IPS DF 4.7 (cell line): ENCODE results near the gene PLEKHA6.
"Not testable (repeated sequence)": the region's sequence is repeated elsewhere in the genome, so short reads cannot be mapped to it uniquely, and the experiment has no call there.

Experiments
- DNase-seq: peaks from one replicate; pipeline ENCODE4 v3.0.0-alpha.2; 2013; ENCODE audit warnings: low spot score; ENCODE audit errors: extremely low read depth

Gene PLEKHA6

DNA sequence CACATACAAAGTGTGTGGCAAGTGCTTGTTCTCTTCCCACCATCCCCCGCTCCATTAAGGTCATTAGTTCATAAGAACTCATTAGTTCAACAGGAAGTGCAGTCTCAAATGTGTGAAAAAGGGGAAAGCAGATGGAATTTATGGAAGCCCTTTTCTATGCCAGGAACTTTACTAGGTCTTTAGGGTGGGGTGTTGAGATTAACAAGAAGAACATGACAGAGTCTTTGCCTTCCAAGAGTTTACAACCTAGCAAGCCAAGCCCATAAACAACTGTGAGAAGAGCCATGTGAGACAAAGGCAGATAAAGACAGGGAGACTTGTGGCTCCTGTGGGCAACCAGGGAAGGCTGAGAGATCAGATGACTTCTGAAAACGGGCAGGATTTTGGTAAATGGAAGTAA, 21.4 kb downstream of the PLEKHA6 start:
- DNase-seq, result no peak

DNA sequence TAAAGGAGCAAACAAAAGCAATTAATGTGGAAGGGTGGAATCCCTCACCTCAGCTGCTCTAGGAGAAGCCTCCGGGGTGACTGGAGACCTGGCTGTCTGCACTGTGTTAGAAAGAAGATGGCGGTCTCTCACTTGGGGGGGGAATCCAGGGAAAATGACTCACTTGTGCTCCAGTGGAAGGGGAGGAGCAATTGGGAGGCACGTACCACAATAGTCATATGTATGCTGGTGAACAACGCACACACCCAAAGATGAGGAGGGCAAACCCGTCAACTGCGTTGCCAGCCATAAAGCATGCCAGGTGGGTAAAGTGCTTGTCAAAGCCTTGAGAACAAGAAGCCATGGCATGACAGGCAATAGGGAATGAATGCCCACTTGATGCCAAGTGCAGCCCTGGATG, 22.1 kb downstream of the PLEKHA6 start:
- DNase-seq, result no peak

DNA sequence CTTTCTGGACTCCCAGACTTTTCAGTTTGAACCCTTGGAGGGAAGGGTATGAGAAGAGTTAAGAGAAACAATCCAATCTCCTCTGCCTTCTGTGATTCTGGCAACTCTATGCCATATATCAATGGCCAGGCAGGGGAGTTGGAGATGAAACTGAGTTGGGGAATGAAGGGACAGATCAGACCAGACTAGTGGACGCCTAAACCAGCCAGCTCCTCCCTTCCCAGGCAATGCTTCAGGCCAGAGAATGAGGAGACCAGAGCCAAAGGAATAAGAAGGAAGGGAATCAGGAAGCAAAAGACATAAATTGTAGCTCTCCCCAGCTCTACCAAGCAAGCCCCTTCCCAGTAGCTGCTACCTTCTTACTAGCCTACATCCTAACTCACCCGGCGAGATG, 22.7 kb downstream of the PLEKHA6 start:
- DNase-seq, result no peak

DNA sequence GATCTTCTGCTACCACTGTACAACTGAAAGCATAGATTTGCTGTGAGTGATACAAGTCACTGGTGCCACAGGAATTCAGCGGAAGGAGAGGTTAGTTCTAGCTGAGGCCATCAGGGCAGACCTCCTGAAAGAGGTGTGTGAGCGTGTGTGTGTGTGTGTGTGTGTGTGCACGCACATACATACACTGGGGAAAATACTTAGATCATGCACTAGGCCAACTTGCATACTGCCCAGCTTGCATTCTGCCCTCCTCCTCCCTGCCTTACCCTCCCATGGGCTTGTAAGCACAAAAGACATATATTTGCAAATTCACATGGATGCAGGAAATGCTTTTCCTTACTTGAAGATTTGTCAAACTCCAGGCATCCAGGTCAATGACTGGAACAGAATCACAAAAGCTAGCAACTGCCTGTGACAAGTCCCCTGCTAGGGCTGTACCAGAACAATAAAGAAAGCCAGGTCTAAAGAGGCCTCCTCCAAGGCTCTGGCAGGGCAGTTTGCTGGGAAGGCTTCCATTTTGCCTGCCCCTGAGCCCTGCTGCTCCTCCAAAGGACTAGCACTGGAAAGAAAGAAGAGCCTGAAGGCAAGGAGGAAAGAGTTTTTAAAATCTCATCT, 23.2 kb downstream of the PLEKHA6 start:
- DNase-seq, result peak; percentile 58

DNA sequence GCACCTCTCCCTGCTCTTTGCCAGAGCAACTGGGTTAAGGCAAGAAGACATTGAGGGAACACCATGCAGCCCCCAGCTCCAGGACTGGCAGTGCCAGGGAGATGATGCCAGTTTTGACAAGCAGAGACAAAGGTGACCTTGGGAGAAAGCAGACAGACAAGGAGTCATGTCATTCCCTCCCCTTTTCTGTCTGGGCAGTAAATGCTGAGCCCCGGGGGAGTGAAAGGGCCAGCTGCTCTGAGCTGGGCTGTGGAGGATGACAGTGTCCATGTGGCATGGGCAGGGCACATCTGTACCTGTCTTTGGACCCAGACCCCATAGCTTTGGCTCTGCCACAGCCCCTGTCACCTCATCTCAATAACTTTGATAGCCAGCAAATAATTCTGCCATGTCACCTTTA, 24.2 kb downstream of the PLEKHA6 start:
- DNase-seq, result no peak

DNA sequence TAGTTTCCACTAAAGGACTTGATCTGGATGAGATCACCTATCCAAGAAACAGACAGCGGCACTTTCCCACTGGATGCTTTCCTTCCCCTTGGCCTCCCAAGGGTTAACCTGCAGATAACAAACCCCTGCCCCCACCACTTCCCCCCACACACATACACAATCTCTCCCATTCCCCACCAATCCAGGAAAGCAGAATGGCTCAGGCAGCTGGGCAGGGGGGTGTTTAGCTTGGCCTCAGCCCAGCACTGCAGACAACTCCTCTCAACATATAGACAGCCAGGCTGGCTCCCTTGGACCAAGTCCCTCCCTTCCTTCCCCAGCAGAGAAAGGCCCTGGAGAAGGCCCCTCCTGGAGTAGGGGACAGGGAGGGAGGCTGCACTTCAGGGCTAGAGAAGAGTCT, 24.6 kb downstream of the PLEKHA6 start:
- DNase-seq, result no peak

DNA sequence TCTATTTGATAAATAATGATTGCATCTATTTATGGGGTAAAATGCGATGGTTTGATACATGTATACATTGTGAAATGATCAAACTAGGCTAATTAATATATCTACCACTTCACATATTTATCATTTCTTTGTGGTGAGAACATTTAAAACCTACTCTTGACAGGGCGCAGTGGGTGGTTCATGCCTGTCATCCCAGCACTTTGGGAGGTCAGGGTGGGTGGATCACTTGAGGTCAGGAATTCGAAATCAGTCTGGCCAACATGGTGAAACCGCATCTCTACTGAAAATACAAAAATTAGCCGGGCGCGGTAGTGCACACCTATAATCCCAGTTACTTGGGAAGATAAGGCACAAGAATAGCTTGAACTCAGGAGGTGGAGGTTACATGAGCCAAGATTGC, 25.3 kb downstream of the PLEKHA6 start:
- no peak for DNase-seq

DNA sequence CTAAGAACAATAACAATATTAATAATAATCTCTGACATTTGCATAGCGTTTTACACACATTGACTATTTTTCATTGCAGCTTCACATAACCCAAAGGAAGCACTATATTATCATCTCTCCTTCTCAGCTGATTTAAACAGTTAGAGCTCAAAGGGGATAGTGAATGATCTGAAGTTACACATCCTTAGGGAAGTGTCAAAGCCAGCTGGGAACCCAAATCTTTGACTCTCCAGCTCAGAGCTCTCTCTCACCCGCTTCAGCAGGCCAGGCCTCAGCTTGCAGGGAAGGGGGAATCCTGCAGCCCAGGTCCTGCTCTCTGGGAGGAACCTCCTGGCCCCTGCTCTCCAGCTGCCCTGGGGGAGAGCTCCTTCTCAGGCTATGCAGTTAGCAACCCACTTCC, 26.3 kb downstream of the PLEKHA6 start:
- DNase-seq, result no peak

DNA sequence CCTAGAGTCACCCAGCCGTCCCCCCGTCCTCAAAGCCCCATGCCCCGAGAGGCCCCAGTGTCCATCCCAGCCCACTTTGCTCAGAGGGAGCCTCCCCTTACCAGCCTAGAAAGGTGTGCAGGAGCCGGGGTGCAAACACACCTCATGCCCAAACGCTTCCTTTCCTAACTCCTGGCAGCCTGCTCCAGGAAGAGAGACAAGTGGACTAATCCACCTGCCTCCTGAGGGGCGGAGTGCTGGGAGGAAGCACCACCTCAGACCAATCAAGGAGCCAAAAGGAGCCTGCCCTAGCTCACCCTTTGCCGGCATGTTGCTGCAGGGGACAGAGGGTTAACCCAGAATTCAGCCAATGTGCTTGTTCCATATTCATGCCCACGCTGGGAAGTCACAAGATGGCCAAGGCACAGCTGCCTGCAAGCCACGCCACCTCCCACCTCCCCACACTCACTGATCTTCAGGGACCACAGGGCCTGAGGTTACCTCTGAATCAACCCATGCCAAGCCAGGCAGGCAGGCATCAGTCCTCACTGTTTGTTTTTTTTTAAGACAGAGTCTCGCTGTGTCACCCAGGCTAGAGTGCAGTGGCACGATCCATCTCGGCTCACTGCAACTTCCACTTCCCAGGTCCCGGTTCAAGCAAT, 27.8 kb downstream of the PLEKHA6 start:
- no peak for DNase-seq

DNA sequence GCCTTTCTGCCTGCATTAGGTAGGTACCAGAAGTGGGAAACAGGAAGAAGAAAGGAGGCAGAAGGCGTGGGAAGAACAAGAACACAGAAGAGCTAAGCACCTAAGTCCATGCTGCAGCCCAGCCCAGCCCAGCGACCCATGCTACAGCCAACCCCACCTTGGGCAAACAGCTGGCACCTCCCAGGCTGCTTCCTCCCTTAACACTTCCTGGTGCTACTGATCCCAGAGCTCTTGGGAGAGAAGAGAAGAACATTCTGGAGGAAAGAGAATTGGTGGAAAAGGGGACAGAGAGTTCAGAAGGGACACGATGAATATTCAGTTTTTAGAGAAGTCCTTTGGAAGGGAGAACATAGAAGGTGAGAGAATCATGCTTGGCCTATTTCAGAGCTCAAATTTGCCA, 28.5 kb downstream of the PLEKHA6 start:
- DNase-seq, result no peak

DNA sequence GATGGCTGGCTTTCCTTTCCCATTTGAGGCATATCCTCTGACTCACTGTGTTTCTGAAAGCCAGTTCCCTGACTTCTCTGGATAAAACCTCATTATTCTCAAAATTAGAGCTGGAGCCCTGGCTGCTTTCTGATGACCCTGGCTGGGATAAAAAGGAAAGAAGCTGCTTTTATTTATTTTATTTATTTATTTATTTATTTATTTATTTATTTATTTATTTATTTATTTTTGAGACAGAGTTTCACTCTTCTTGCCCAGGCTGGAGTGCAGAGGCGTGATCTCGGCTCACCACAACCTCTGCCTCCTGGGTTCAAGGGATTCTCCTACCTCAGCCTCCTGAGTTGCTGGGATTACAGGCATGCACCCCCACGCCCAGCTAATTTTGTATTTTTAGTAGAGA, 31.9 kb downstream of the PLEKHA6 start:
- not testable (repeated sequence) for DNase-seq

DNA sequence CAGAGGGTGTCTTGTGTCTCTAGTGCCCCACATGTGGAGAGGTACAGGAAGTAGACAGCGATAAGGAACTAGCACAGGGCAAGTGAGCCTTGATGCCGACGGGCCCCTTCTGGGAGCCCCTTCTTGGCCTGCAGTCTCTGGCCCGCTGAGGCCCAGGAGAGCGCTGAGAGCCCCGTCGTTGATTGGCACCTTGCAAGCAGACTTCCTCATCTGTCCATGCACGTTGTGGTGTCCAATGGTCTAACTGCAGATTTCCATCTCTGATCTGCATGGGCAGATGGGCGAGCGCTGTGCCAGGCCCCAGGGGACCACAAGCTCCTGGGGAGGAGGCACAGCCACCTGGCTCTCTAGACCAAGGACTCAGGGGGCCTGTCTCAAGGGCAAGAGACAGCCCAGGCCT, 32.4 kb downstream of the PLEKHA6 start:
- DNase-seq, result no peak

DNA sequence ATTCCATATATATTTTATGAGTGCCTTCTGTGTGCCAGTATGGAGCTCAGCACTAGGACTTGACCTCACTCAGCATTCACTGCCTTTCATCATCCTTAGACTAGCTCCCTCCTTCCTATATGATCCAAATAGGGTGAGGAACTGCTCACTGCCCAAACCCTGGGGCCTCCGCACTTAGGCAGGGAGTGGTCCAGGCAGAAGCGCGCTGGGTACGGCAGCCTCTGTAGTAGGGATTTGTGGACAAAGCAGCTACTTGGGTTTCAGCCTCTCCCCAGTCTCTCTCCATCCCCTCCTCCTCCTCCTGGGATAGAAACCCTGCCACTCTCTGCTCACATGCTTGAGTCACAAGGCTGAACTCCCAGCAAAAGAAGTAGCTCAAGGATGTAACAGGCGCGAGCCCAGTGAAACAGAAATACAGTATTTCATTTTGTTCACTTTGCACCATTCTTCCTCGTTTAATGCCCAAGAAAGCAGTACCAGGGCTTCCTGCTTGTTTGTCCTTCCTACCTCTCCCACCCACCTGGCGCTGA, 32.9 kb downstream of the PLEKHA6 start:
- no peak for DNase-seq

DNA sequence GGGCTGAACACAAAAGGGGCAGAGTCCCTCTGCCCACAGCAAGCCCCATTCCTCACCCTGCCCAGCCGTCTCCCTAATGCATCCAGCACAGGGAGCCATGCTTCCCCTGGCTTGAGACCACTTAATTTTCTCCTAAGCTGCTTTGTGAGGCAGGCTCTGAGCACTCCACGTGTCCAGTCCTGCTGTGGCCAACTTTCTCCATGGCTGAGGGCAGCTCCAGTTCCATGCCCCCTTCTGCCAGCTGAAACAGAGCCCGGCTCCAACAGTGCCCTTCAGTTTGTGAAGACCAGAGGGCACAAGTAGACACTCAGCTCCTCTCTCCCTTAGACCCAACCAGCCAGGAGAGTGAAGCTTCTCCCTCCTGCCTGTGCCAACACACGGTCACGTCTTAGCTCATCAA, 33.8 kb downstream of the PLEKHA6 start:
- DNase-seq, result no peak

DNA sequence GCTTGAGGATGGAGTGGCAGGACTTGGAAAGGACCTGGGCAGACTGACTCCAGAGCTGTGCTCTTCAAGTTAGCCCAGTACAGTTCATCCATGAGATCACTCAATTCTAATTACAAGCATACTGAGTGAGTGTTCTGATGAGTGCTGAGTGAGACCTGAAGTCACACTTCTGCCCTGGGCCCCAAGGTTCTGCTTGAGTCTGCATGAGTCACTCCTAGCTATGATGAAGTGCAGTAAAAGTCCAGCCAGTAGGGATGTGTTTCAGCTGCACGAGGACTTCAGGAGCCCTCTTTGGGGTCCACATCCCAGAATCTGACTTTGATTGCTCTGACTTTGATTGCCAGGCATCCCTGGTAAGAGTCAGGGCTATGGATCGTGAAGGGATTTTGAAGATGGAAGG, 35.8 kb downstream of the PLEKHA6 start:
- DNase-seq, result no peak

DNA sequence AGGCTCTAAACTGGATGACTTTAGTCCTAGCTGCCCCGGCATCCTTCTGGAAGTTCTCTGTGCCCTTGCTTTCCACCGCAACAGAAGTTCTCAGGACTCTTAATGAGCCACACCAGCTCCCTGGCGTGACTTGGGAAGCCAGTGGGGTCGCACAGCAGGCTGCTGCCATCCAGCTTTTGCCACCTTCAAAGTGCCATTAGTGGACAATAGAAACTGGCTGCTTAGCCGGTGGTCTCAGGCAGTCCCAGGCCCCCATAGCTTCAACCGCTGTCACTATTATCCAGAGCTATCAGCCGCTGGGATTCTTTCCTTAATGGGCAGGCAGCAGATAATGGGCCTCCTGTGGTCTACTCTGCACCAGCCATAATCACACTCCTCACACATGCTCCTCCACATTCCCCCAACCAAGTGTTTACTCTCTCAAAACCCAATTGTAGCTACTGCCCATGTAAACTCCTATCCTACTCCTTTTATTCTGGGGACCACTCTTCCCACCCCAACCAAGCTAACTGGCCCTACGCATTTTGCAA, 37.3 kb downstream of the PLEKHA6 start:
- no peak for DNase-seq

DNA sequence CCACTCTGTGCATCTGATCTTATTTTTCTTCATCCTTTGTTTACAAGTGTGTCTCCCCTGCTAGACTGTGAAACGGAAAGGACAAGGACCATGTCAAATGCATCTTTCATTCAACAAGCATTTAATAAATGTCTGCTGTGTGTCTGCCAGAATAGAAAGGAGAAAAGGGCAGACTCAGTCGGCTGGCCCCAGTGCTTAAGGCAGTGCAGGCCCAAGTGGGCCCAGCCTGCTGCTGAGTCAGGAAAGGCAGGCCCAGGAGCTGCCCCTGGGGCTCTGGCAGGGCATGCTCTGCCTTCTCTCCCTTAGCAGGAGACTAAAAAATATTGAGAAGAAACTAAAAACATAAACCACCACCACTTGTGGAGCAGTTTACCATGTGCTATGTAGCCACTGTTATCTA, 38.1 kb downstream of the PLEKHA6 start:
- no peak for DNase-seq

DNA sequence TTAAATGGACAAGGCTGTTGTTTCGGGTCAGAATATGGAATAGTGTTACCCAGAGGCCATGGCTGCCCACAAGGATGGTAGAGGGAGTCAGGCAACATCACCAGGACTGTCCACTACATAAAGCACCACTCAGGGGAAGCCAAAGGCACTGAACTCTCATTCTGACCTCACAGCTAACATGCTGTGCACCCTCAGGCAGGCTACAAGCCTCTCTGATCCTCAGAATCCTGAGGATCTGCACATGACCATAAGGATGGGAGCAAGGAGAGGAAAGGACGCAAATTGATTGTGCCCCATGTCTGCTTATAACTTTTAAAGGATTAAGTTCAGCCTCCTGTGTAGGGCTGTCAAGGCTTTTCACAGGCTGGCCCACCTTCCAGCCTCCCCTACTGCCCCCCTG, 38.7 kb downstream of the PLEKHA6 start:
- DNase-seq, result no peak

DNA sequence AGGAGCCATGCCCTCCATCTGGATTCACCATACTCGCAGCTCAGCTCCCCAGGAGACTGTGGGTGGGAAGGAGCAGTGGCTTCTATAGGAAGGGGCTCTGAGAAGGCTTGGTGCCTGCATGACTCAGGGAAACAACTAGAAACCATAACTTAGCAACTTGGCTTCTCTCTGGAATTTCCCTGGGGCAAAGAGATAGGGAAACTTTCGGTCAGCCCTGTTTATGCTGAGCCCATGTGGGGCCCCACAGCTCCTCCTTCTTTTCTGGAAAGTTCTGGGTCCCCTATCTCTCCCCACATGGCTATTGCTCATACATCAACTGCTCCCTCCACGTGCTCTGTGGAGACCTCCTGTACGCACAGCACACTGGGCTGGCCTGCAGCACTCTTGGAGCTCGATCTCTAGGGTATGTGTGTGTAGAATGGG, 39.3 kb downstream of the PLEKHA6 start:
- DNase-seq, result no peak

DNA sequence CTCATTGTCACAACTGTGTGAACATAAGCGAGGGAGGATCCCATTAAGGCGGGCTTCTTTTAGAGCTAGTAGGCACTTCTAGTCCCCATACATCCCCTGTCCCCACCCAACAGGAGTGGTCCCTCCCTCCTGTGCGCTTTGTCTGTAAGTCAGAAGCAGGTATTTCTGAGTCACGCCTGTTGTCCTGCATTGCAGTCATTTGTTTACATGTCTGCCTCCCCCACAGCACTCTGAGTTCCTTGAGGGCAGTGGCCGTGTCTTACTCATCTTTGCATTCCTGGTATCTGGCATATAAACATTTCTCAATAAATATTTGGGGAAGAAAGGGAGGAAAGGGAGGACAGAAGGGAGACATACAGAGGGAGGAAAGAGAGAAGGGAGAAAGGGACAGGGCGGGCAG, 40.3 kb downstream of the PLEKHA6 start:
- no peak for DNase-seq

DNA sequence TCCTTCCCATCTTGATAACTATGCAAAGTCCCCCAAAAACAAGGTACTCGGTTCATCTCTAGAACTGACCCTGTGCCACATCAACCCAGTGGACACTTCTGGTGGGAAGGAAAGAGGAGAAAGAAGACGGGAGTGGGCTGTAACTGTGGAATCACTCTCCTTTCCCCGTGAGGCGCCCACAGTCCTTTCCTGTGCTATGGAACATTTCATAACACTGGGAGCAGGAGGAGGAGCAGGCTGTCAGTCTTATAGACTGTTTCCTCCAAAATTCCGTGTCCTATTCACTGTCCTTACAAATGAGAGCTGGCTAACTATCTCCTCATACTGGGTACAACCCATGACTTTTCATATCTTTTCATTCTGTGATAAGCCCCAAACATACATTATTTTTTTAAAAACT, 40.7 kb downstream of the PLEKHA6 start:
- DNase-seq, result no peak

DNA sequence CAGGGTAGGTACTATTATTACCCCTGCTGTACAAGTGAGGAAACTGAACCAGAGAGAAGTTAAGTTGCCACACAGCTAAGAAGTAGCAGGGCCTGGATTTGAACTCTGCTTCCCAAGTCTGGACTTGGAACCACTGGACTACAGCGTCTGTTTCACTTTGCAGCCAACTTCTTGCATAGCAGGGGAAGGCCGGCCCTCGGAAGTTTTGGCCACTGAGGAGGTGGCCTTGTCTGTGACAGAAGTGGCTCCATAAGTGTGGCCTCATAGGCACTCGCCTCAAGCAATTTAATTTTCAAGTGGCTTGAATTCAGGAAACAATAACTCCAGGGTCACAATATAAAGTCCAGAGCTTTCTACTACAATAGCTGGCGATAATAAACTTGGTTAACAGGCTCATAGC, 41.4 kb downstream of the PLEKHA6 start:
- no peak for DNase-seq

DNA sequence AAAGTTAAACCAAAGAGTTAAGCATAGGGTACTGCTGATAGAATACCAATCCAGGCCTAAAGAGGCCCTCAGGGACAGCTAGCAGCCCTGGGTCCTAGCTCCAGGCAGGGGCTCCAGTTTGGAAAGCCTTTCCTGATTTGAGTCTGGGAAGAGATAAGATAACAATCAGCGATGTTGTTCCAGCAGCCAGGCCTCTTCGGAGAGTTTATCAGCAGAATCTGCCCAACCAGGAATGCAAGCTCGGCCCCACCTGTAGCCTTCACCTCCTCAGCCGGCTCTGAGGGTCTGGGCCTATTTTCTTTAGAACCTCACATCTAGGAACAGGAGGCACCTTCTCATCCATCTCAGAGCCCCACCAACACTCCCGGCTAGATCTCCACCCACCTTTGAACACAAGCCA, 42.6 kb downstream of the PLEKHA6 start:
- no peak for DNase-seq
